SKM-1 (cell line): ENCODE results near the gene DDB1.
A peak's percentile ranks its signal among the peaks of the same experiment; 100 is the strongest.

Source experiments
- DNase-seq: peaks from one replicate; lab custom pipeline; 2025; ENCODE audit not compliant: unreplicated experiment; lab: John Stamatoyannopoulos, UW

DDB1 gene

DNA sequence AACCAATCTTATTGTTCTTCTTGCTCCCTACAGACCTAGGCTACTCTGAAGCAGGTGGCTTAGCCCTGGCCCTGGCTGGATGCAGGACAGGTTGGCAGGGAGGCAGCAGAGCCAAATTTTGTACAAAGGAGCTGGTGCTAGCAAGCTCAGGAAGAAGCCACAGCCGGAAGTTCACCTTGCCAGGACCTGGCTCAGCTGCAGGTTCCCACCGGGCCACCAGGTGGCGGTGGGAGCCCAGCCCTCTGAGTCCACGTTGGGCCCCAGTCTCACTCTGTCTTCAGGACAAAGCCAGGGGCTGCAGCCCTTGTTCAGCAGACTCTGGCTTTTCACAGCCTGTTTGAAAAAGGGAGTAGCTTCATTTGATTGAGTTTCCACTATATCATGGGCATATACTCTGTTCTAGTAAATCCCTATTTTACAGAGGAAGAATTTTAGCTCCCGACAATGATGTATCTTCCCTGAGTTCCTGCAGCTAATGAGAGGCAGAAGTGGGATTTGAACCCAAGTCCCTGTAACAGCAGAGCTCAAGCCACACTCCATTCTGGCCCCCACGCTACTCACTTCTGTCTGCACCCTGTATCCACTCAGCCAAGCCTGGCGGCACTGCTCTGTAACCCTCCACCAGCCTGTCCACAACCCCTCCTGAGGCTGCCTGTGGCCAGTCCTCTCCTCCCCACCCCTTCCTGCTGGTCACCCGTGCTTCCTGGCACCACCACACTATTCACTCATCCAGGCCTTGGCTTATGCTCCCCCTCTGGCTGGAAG is 3.4 kb upstream of the DDB1 start:
- DNase-seq, result peak; percentile 44

DNA sequence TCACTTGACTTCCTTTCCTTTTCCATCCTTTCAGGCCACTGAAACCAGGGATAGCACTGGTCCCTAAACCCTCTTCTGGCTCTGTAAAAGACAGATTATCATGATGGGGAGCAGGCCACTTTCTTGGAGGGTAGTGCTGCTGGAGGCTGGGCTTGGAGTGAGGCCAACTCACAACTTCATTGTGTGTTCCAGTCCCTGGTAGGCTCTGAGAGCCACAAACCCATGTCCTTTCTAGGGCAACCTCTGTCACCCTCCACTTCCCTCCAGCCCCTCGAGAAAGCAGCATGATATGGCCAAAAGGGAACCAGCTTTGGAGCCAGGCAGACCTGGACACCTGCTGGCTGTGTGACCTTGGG is 2.4 kb upstream of the DDB1 start:
- no peak for DNase-seq

DNA sequence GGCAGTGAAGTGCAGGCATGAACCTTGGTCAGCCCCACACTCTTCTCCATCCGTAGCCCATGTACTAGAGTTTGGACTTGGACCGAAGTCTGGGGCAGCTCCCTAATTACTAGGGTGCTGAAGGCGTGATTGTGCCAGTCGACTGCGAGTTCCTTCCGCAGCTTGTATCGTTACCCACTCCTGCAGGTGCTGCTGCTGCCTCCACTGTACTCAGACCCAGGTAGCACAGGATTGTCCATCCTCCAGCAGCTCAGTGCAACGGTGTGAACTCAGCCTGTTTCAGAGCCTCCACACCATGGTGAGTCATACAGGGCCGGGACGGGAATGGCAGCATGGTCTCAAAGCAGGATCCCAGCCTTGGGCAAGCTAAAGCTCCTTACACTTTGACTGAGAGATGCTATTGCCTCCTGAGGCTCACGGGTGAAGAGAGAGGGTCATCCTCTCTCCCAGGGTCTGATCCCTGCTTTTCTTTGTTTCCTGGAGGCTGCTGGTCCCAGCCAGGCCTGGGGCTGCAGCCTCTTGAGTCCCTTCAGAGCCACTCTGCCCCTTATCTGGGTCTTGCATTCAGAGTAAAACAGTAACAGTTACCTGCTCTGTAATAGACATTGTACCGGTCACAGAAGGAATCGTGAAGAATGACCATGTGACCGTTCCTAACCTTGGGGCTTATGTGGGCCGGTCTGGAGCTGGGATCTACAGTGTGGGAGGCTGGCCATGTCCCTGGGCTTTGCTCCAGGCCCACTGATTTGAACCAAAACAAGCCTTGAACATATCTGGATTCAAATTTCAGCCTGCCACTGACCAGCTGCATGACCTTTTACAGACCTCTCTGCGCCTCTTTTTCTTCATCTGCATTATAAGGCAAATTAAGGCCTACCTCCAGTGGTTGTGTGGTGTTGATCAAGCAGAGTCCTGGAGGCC is 1.8 kb upstream of the DDB1 start:
- DNase-seq, result no peak

DNA sequence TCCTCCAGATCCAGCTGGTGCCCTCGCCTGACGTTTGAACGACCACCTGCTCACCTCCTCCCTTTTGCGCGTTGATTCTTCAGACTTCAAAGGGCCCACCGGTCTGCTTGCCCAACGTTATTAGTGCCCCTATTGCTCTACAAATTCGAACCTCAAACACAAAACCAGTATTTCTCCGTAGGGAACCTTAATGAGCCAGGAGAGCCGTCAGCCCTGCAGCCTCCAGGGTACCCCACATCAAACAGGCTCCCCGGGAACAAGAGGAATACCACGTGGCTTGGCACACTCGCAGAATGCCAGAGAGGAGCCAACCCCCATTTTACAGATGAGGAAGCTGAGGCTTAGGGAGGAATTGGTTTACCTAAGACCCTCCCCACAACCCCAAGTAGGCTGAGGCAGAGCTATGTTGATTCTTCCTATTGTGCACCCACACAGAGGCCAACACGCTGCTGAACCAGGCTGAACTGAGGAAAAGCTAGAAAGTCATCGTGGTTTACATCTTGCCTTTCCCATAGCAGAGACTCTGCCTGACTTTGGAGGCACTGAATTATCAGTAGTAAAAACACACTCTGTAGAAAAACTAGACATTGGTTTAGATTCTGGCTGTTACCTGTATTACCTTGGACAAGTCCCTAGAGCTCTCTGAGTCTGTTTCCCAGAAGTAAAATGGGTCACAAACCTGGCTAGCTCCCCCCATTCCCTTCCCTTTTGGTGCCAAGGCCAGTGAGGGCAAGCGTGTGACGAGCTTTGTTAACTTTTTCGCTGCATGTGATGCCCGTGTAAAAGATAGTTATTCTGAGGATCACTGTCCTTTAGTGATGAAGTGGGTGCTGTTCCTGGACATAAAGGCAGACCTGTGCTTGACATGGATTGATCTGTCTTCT is 887 bp upstream of the DDB1 start:
- DNase-seq, result no peak

DNA sequence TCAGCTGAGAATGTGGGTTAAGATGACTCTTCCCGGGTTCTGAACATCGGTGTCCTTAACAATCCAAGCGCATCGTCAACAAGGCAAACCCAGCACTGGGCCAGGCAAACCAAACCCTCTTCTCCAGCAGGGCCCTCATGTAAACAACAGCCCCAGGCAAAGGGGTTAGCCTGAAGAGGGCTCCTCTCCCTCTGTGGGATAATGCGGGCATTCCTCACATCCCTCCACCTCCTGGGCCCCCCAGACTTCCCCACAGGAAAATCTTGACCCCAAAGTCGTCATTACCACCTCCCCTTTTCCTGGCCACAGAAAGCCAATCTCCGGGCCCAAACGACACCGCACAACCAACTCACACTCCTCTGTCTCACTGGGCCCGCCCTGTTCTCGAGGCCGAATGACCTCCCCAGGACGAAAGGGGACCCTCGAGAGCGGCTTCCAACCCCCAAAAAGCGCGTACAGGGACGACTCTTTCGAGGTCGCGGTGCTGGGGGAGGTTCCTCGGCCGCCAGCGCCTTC is 566 bp downstream of the DDB1 start:
- DNase-seq, result no peak

DNA sequence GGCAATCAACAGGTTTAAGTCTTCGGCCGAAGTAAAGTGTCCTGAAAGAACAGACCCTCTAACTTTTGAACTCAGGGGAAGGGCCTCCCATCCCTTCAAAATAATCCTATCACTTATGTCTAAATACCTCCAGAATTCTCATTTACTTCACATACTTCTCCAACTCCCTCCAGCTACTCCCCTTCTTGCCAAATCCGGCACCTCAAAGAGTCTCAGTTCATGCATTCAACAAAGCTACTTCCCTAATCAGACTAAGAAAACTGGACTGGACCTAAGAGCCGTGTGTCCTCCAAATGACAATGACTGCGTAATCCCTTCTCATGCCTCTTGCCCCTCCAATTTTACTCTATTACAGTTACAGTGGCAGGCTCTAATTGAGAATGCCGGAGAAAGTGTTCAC is 1.3 kb downstream of the DDB1 start:
- peak; percentile 31 for DNase-seq

DNA sequence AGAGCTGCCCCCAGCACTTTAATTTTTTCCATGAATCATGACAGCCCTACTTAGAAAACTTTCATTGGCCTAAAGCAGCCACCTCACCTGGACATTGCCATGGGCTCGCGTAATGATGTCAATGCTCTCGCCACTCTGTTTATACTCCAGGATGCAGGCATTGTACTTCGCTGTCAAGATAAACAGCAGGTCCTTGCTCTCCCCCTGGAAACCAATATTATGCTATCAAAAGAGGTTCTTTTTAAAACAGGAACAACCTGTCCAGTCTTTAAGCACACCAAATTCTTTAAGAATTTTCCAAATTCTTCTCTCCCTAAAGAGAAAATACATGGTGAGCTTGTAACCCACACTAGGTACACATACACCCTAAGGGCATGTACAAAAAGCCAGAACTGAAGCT is 3.0 kb downstream of the DDB1 start:
- DNase-seq, result no peak

DNA sequence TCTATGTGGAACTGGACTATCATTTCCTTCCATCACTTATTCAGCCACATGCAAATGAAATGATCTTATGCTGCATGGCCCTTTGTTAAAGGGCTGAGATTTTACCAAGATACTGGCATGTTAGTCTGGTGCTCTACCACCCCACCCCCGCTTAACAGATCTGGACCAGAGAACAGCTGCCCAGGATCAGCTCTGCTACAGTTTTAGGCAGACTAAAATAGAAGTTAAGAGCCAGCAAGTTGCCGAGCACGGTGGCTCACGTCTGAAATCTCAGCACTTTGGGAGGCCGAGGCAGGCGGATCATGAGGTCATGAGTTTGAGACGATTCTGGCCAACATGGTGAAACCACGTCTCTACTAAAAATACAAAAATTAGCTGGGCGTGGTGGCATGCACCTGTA is 4.6 kb downstream of the DDB1 start:
- DNase-seq, result no peak

DNA sequence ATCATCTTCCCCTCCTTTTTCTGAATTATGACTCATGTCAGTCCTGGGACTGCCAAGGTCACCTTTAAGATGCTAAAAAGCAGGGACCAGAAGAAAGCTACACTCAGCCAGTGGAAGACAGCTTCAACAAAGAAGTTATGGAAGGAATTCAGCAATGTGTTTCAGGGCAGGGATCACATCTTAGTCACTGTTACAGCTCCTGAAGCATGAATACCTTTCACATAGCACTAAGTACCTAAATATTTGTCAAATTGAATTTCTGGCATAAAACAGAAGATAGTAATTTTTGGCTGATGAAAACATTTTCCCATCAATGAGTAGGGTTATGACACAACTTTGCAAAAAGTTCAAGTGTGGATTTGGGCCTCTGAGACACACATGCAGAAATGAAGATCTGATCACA is 5.2 kb downstream of the DDB1 start:
- no peak for DNase-seq

DNA sequence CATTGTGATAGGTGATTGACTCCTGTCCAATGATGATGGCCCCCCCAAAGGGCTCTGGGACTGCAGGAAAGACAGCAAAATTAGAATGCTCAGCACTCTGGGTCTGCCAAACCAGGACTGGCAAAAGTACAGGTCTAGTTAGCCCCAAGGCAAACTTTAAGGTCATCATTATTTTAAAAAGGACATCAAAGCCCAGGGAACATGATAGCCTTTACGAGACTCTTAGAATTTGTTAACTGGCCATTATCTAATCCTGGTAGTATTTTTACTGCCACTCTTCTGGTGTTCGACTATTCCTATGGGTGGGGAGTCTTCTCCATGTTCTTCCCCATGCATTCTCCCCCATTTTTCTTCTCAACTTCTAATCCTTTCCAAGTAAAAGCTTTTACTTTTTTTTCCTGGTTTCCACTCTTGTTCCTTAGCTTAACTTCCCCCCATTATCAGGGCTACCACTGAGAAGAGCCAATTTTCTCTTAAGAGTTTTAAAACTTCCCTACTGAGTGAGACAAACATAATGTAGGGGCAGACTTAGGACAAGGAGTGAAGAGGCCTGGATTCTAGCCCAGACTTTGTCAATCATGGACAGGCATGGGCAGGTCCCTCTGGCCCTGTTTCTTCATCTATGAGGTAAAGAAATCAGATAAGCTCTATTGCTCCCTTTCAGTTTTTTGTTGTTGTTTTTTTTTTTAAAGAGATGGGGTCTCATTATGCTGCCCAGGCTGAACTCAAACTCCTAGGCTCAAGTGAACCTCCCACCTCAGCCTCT is 7.1 kb downstream of the DDB1 start:
- no peak for DNase-seq

DNA sequence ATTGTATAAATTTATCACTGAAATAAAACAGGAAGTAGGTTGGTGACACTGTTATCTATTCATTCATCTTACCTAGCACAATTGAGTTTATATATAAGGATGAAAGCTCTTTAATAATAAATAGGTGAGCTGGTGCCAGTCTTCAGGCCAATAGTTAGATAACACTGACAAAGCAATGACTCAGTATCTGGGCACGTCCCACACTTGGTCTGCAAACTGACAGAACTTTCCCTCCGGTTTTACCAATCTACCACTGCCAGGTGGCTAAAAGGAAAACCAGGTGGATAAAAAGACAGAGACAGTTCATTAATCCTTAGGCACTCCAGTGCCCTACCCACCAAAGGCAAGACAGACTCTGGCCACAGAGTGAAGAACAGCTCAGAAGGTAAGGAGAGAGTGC is 17.6 kb downstream of the DDB1 start:
- no peak for DNase-seq

DNA sequence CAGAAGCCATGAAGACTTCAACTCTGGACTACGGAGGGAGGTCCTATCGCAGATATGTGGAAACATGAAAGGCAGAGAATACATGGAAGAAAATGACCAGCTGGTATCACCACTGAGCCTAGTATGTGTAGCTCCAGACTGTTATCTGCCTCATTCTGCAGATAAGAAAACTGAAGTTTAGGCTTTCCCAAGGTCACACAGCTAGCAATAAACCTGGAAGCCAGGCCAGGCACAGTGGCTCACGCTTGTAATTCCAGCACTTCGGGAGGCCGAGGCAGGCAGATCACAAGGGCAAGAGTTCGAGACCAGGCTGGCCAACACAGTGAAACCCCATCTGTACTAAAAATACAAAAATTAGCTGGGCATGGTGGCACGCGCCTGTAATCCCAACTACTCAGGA is 22.2 kb downstream of the DDB1 start:
- no peak for DNase-seq

DNA sequence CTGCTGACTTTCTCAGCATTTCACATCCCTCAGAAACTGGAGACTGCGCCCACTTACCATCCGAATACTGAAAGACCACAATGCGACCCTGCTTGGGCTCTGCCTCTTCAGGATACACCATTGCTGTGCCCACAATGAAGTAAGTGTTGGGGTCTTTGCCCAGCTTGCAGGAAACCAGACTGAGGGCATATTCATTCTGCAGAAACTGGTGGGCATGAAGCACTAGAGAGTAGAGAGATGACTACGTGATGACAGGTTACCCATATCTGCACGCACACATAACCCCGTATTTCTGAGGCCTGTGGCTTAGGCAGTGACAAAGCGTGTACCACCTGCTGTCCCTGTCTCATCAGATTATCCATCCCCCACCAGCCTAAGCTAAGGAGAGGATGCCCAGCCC is 23.2 kb downstream of the DDB1 start:
- no peak for DNase-seq

DNA sequence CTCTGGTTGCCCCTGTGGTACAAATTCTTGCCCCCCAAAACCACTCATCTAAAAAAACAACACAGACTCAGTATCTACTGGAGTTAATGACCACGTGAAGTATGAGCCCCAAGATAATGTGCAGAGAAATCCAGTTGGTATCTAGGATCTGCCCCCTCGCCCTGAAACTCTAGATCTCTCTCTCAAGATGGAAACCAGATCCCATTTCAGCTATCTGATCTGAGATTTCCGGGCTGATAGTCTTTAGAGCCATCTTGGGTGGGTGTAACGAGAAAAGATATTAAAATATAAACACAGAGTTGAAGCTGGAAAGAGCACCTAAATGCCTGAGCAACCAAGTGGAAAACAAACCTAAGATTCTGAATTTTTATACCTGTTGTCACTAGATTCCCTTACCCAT is 23.8 kb downstream of the DDB1 start:
- no peak for DNase-seq

DNA sequence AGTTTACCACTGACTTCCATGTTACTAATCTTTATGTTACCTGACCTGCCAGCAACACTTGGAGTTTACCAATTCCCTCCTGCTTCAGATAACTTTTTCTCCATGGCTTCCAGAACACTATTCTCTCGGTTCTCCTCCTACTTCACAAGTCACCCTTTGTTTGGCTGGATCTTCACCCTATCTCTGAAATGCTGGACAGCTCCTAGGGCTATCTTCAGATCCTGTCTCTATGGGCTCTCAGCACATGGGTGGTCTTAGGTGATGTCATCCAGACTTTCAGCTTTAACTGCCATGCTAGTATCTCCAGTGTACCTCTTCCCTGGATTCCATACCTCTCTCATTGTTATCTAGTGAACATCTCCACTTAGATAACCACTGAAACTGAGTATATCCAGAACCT is 25.6 kb downstream of the DDB1 start:
- no peak for DNase-seq

DNA sequence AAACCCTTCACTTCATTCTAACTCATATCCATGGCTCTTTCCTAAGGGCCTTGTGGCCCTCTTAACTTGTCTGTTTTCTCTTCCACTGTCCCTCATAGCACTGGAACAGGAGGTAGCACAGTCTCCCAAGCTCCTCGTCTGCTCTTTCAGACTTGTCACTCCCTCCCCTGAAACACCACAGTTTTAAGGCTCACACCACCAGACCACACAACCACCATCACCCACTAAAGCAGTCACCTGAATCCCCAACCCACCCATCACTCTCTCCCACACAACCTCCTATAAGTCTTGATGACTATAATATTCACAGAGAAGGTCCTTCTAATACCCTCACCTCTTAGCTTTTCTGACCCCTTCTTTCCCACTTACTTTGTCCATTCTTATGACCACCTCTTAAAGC is 26.7 kb downstream of the DDB1 start:
- no peak for DNase-seq

DNA sequence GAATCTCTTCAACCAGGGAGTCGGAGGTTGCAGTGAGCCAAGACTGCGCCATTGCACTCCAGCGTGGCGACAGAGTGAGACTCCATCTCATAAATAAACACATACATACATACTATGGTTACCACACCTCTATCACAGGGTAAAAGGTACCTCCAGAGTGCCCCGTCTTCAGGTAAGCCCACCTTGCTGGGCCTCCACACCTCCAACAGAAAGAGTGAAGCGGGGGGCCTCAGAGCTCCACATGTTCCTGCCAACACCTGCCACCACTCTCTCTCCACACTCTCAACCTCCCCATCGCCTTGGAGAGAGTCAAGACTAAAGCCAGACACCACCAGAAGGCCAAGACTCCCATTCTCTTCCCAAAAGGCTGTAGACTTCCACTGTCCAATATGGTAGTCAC is 27.5 kb downstream of the DDB1 start:
- no peak for DNase-seq

DNA sequence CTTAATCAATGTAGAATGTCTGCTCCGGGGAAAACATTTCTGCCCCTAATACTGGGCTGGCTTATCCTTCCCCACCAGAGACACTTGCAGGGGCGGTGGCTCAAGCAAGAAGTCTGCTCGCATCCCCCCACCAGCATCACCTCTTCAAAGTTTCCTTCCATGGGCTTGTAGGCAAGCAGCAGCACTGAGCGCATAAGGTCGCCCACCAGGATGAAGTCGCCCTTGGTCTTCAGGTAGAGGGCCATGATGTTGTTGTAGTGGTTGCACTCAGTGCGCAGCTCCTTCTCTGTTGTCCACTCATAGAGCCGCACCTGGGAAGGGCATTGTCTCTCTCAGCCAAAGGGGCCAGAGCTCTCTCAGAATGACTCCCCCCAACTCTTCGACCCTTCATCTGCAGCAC is 29.2 kb downstream of the DDB1 start:
- DNase-seq, result no peak

DNA sequence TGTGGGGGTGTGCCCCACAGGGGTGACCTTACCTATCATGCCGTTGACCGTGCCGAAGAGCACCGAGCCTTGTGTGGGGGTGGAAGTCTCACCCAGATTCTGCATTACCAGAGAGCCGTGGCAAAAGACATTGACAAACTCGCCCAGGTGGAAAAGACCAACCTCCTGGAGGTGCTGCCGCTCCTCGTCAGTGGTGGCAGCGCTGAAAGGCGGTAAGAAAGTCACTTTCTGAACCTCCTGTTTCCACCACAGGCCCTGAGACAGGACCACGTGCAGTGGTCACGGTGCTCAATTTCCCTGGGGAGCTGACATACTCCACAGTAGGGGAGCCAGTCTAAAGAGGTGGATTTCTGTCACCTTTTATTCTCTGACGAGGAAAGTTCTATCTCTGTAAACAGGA is 30.4 kb downstream of the DDB1 start:
- no peak for DNase-seq

DNA sequence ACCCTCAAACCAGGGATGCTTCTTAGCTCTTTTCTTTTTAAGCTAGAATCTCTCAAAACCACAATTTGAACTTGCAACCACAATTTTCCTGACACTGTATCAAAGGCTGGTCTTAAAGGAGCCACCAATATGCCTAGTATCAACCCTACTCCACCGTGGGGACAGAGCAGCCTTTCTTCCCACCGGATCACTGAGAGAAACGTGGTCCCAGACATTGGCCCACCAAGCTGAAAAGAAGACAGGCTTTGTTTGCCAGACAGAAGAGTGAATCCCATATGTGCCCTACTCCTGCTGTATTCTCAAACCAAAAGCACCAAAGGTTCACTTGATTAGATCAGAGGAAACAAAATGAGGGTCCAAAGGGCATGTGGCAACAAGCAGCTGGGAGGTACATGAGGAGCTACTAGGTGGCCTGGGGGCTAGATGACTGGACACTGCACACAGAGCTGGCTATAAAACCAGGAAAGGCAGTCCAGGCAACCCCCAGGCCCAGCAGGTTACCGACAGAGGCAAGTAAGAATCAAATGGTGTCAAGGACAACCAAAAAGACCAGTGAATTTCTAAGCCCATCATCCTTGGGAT is 34.2 kb downstream of the DDB1 start:
- DNase-seq, result no peak
